ENCODE measurements around the gene EVL. TPM values are rescaled to one million over a fixed set of nuclear protein-coding genes. Genes with fewer than 3 reads are reported as not detected.

The EVL gene
- total RNA-seq, 2 donors from 2014 or later = 53.1 to 102 TPM

GRCh38 chr14:100049220-100049619, 16.0 kb upstream of the EVL start:
- Histone ChIP-seq H3K4me3 (no peak overlapping the region), H3K27ac (no peak overlapping the region), H3K9me3 (no peaks in the 10 kb centered on the region), H3K4me1 (ENCODE audit: control insufficient read depth in 1 of 2, low read depth in 2 of 2) (no peaks in the 10 kb centered on the region), H3K27me3 (replicated peaks; ENCODE audit: insufficient read depth) (no peaks in the 10 kb centered on the region), H3K36me3 (no peaks in the 10 kb centered on the region)
- ATAC-seq (ENCODE audit: insufficient number of reproducible peaks, low FRiP score, low read depth) (no peak), DNase-seq (ENCODE audit: low spot score) (no peak)
- TF ChIP-seq CTCF (IDR thresholded peaks at IDR 0.05) = no peak

- H3K4me3 ChIP-seq = no peak overlapping the region
- no peaks in the 10 kb centered on the region for H3K27me3 ChIP-seq (replicated peaks; ENCODE audit: insufficient read depth)
- no peaks in the 10 kb centered on the region for H3K36me3 ChIP-seq
- no peak overlapping the region for H3K27ac ChIP-seq
- no peaks in the 10 kb centered on the region for H3K9me3 ChIP-seq
- H3K4me1 ChIP-seq (ENCODE audit: control insufficient read depth in 1 of 2, low read depth in 2 of 2) = no peaks in the 10 kb centered on the region
- DNase-seq (ENCODE audit: low spot score) = no peak
- no peak for TF ChIP-seq CTCF (IDR thresholded peaks at IDR 0.05)
- no peak for ATAC-seq (ENCODE audit: insufficient number of reproducible peaks, low FRiP score, low read depth)
Observed at GRCh38 chr14:100051103-100051502, 14.1 kb upstream of the EVL start.

GRCh38 chr14:100051543-100051942, 13.7 kb upstream of the EVL start:
- Histone ChIP-seq H3K9me3 (no peaks in the 10 kb centered on the region), H3K27ac (no peak overlapping the region), H3K36me3 (no peaks in the 10 kb centered on the region), H3K27me3 (replicated peaks; ENCODE audit: insufficient read depth) (no peaks in the 10 kb centered on the region), H3K4me3 (no peak overlapping the region), H3K4me1 (ENCODE audit: control insufficient read depth in 1 of 2, low read depth in 2 of 2) (no peaks in the 10 kb centered on the region)
- DNase-seq (ENCODE audit: low spot score) = no peak
- ATAC-seq (ENCODE audit: insufficient number of reproducible peaks, low FRiP score, low read depth) = no peak
- no peak for TF ChIP-seq CTCF (IDR thresholded peaks at IDR 0.05)

- Histone ChIP-seq H3K4me1 (ENCODE audit: control insufficient read depth in 1 of 2, low read depth in 2 of 2) (peaks cover 0 to 8% of the 10 kb centered on the region in 2 donors), H3K36me3 (no peaks in the 10 kb centered on the region), H3K4me3 (no peak overlapping the region), H3K9me3 (no peaks in the 10 kb centered on the region), H3K27ac (no peak overlapping the region), H3K27me3 (replicated peaks; ENCODE audit: insufficient read depth) (no peaks in the 10 kb centered on the region)
- no peak for TF ChIP-seq CTCF (IDR thresholded peaks at IDR 0.05)
- no peak for DNase-seq (ENCODE audit: low spot score)
- ATAC-seq (ENCODE audit: insufficient number of reproducible peaks, low FRiP score, low read depth) = no peak
Observed at GRCh38 chr14:100052819-100053218, 12.4 kb upstream of the EVL start.

- H3K36me3 ChIP-seq = no peaks in the 10 kb centered on the region
- no peak overlapping the region for H3K27ac ChIP-seq
- no peaks in the 10 kb centered on the region for H3K27me3 ChIP-seq (replicated peaks; ENCODE audit: insufficient read depth)
- H3K4me1 ChIP-seq (ENCODE audit: control insufficient read depth in 1 of 2, low read depth in 2 of 2) = peaks cover 0 to 8% of the 10 kb centered on the region in 2 donors
- H3K4me3 ChIP-seq = no peak overlapping the region
- no peaks in the 10 kb centered on the region for H3K9me3 ChIP-seq
- ATAC-seq (ENCODE audit: insufficient number of reproducible peaks, low FRiP score, low read depth) (no peak), DNase-seq (ENCODE audit: low spot score) (no peak)
- no peak for TF ChIP-seq CTCF (IDR thresholded peaks at IDR 0.05)
Observed at GRCh38 chr14:100054316-100055075, 10.7 kb upstream of the EVL start.

Measured in thoracic aorta (tissue), 2 donors.